Hepatocyte (in vitro differentiated cells): ENCODE data around the gene CLCN1. TPM values are rescaled to one million over a fixed set of nuclear protein-coding genes. Genes with fewer than 3 reads are reported as not detected.

Source experiments
- DNase-seq: peaks from one replicate; pipeline ENCODE4 v3.0.0-alpha.2; 2016; ENCODE audit warnings: low spot score
- H2AFZ ChIP-seq: fragments of 200-600 bp; sonication (generic); 2 replicates; pipeline ENCODE4 v1.6.0; 2016; ENCODE audit warnings: antibody characterized with exemption, mild to moderate bottlenecking
- H3K27ac ChIP-seq: fragments of 200-600 bp; sonication (generic); 2 replicates; pipeline ENCODE4 v1.5.1; 2016; ENCODE audit warnings: mild to moderate bottlenecking
- H3K27me3 ChIP-seq: fragments of 200-600 bp; sonication (generic); 2 replicates; pipeline ENCODE4 v1.6.1; 2016
- H3K36me3 ChIP-seq: fragments of 200-600 bp; sonication (generic); replicated peaks from 2 replicates; pipeline ENCODE4 v1.5.1; 2016; ENCODE audit warnings: low read depth; ENCODE audit not compliant: insufficient read depth
- H3K4me1 ChIP-seq: fragments of 200-600 bp; sonication (generic); 2 replicates; pipeline ENCODE4 v1.5.1; 2016; ENCODE audit warnings: mild to moderate bottlenecking, moderate library complexity; ENCODE audit not compliant: insufficient read depth
- H3K4me2 ChIP-seq: fragments of 200-600 bp; sonication (generic); 2 replicates; pipeline ENCODE4 v1.6.0; 2016
- H3K4me3 ChIP-seq: fragments of 200-600 bp; sonication (generic); 2 replicates; pipeline ENCODE4 v1.5.1; 2016; ENCODE audit warnings: mild to moderate bottlenecking
- H3K79me2 ChIP-seq: fragments of 200-600 bp; sonication (generic); 2 replicates; pipeline ENCODE4 v1.6.0; 2017; ENCODE audit warnings: mild to moderate bottlenecking
- H3K9me2 ChIP-seq: fragments of 200-600 bp; sonication (generic); replicated peaks from 2 replicates; pipeline ENCODE4 v1.6.0; 2017; ENCODE audit warnings: mild to moderate bottlenecking; ENCODE audit not compliant: insufficient read depth
- H3K9me3 ChIP-seq: fragments of 200-600 bp; sonication (generic); 2 replicates; pipeline ENCODE4 v1.5.1; 2016; ENCODE audit warnings: low read depth, mild to moderate bottlenecking
- H4K20me1 ChIP-seq: fragments of 200-600 bp; sonication (generic); 2 replicates; pipeline ENCODE4 v1.6.0; 2016; ENCODE audit warnings: mild to moderate bottlenecking; ENCODE audit not compliant: insufficient read depth, poor library complexity, severe bottlenecking
- EZH2 ChIP-seq: fragments of 200-600 bp; sonication (generic); IDR thresholded peaks from 2 replicates; pipeline ENCODE4 v1.6.1; 2016; ENCODE audit warnings: antibody characterized with exemption, mild to moderate bottlenecking, borderline replicate concordance
- EZH2phosphoT487 ChIP-seq: fragments of 200-600 bp; sonication (generic); IDR thresholded peaks from one replicate; pipeline ENCODE4 v1.6.1; 2018; ENCODE audit warnings: antibody characterized with exemption, mild to moderate bottlenecking, low read depth, moderate library complexity; ENCODE audit not compliant: unreplicated experiment, severe bottlenecking
- WGBS: methylation state at CpG from one replicate; pipeline ENCODE4 v1.1.6; 2016; ENCODE audit warnings: low lambda C conversion rate; ENCODE audit errors: missing lambda C conversion rate; 5-methylcytosine and 5-hydroxymethylcytosine counted together
- polyA plus RNA-seq: library from polyadenylated mRNA; unstranded; fragments of >200 nt; fragmentation: Nextera tagmentation; extraction: Ambion mirVana; gene quantifications from 2 replicates; pipeline ENCODE4 v1.2.1, GENCODE V29; 2016
- total RNA-seq: library from RNA; depleted of rRNA; stranded (reverse); fragments of >200 nt; gene quantifications from 2 replicates; pipeline ENCODE4 v1.2.3, GENCODE V29; 2014
- TF ChIP-seq, protein P1 (sequence below): fragments of 200-600 bp; sonication (generic); IDR thresholded peaks from 2 replicates; pipeline ENCODE4 v1.5.1; 2016; ENCODE audit warnings: antibody characterized with exemption, mild to moderate bottlenecking; ENCODE audit not compliant: poor library complexity

CLCN1 gene
- total and polyA plus RNA-seq, 2 experiments from 2014 or later: 0.07 TPM; not detected in 1

DNA sequence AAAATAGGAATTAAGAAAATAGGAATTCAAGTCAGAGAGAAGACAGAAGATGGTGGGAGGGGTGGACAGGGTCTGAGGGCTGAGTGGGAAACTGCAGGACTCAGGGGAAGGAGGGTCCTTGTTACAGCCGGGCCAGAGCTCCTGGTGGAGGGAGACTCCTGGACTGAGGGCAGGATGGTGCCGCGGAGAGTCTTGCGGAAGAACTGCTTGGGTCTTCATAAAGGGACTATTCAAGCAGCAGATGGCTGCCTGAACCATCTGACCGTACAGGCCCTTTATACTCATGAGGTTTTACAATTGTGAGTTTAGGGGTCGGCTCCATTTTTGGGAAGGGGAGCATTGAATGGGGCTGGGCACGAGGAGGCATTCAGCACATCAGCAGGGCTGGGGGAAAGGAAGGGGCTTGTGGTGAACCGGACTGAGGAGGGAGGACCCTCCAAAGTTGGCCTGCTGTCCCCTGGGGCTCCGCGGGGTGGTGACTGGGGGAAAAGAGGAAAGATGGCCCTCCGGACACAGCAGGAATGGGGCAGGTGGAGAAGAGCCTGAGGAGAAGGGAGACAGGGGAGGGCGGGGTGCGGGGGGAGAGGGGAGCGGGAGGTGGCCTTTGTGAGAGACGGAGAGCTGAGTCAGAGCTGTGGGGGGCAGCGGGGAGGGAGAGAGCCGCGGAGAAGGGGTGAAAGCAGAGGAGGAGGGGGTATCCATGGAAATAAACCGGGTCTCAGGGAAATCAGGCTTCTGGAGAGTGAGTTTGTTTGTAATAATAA lies 45.1 kb downstream of the CLCN1 start:
- no peaks in the 10 kb centered on the region for H4K20me1 ChIP-seq
- no peaks in the 10 kb centered on the region for H3K36me3 ChIP-seq
- H3K79me2 ChIP-seq: no peaks in the 10 kb centered on the region
- no peak overlapping the region for H3K4me3 ChIP-seq
- H3K27me3 ChIP-seq: peaks cover 62% of the 10 kb centered on the region
- H3K4me2 ChIP-seq: peak overlapping the region; percentile 98
- DNase-seq: no peak
- no peak overlapping the region for H2AFZ ChIP-seq
- H3K4me1 ChIP-seq: peaks cover 5% of the 10 kb centered on the region
- WGBS: 37% methylated on average over 11 of the region's 19 CpGs
- H3K9me3 ChIP-seq: no peaks in the 10 kb centered on the region
- TF ChIP-seq, protein P1, sequence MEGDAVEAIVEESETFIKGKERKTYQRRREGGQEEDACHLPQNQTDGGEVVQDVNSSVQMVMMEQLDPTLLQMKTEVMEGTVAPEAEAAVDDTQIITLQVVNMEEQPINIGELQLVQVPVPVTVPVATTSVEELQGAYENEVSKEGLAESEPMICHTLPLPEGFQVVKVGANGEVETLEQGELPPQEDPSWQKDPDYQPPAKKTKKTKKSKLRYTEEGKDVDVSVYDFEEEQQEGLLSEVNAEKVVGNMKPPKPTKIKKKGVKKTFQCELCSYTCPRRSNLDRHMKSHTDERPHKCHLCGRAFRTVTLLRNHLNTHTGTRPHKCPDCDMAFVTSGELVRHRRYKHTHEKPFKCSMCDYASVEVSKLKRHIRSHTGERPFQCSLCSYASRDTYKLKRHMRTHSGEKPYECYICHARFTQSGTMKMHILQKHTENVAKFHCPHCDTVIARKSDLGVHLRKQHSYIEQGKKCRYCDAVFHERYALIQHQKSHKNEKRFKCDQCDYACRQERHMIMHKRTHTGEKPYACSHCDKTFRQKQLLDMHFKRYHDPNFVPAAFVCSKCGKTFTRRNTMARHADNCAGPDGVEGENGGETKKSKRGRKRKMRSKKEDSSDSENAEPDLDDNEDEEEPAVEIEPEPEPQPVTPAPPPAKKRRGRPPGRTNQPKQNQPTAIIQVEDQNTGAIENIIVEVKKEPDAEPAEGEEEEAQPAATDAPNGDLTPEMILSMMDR: no peak
- TF ChIP-seq EZH2phosphoT487 (no peak), EZH2 (no peak)
- H3K9me2 ChIP-seq: no peaks in the 10 kb centered on the region
- no peak overlapping the region for H3K27ac ChIP-seq

DNA sequence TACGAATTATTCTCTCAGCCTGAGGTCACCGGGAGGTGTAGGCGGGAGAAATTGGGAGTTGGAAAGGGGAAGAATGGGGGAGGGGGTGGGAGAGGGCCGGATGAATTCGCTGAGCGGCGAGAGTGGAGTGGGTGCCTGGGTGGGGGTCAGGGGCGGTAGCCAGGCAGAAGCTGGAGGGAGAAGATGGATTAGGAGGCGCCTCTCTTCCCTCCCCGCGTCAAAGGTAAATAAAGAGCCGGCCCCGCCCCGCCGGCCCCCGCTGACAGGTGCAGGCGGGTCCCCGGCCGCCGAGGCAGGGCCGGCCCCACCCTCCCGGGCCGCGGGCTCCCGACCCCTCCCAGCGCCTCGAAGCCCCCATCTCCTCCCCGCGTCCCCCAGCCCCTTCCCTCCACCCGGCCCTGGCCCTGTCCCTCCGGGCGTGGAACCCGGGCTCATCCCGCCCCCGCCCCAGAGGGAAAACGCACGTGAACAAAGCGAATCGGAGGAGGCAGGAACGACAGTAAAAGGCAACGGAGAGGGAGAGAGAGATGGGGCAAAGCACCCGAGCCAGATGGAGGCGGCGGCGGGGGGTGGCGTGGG lies 45.7 kb downstream of the CLCN1 start:
- 1% methylated on average over 12 of the region's 46 CpGs for WGBS
- H3K36me3 ChIP-seq: no peaks in the 10 kb centered on the region
- H2AFZ ChIP-seq: peak overlapping the region; percentile 53
- no peaks in the 10 kb centered on the region for H3K9me3 ChIP-seq
- H3K79me2 ChIP-seq: no peaks in the 10 kb centered on the region
- H3K4me3 ChIP-seq: peak overlapping the region; percentile 39
- peaks cover 5% of the 10 kb centered on the region for H3K4me1 ChIP-seq
- TF ChIP-seq EZH2phosphoT487 (no peak), EZH2 (peak; percentile 57)
- TF ChIP-seq, protein P1: no peak
- H3K9me2 ChIP-seq: no peaks in the 10 kb centered on the region
- H3K4me2 ChIP-seq: peak overlapping the region; percentile 98
- no peaks in the 10 kb centered on the region for H4K20me1 ChIP-seq
- no peak overlapping the region for H3K27ac ChIP-seq
- DNase-seq: no peak
- peaks cover 62% of the 10 kb centered on the region for H3K27me3 ChIP-seq

DNA sequence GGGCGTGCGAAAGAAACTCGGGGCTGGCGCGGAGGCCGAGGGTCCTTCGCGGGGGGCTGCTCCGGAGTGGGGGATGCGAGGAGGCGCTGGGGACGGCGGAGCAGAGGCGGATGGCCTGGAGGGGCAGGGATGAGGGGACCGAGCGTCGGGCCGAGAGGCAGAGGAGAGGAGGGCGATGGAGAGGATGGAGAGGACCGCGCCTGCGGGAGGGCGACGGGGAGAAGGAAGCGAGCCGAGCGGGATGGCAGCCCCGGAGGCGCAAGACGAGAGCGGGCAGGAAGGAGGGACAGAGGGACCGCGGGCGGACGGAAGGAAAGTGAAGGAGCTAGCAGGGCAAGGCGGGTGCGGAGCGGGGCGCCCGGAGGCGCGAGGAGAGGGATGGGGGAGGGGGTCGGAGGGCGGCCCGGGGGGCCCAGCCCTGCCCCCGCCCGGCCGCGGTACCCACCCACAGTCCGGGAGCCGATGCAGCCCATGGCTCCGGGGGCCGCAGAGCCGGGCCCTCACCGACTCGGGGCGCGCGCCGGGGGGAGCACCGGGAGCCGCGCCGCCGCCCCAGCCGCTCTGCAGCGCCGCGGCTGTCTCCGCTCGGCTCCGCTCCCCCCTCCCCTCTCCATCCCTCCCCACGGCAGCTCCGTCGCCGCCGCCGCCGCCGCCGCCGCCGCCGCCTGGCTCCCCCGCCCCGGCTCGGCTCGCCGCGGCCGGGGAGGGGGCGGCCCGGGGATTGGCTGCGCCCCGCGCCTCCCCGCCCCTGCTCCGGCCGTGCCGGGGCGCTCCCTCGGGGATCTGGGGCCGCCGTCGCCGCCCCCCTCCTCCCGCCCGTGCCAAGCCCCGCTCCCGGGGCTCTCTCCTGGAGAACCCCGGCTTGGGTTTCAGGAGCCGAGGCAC lies 46.5 kb downstream of the CLCN1 start, which contains the start of gene FAM131B:
Gene FAM131B, minus strand, starts transcription at position 583 of the 885 bp plus-strand sequence. Its CDS starts 110 bp downstream, at position 473.
- WGBS: 0% methylated on average over 3 of the region's 112 CpGs
- H3K79me2 ChIP-seq: no peaks in the 10 kb centered on the region
- no peaks in the 10 kb centered on the region for H3K9me3 ChIP-seq
- no peaks in the 10 kb centered on the region for H4K20me1 ChIP-seq
- H3K4me2 ChIP-seq: peak within 1 kb of the TSS; percentile 98
- no peaks in the 10 kb centered on the region for H3K9me2 ChIP-seq
- H3K4me1 ChIP-seq: peaks cover 5% of the 10 kb centered on the region
- peaks cover 62% of the 10 kb centered on the region for H3K27me3 ChIP-seq
- H3K36me3 ChIP-seq: no peaks in the 10 kb centered on the region
- peak within 1 kb of the TSS; percentile 39 for H3K4me3 ChIP-seq
- no peak for DNase-seq
- no peak within 1 kb of the TSS for H3K27ac ChIP-seq
- peak within 1 kb of the TSS; percentile 53 for H2AFZ ChIP-seq
- TF ChIP-seq EZH2 (no peak), EZH2phosphoT487 (no peak)
- TF ChIP-seq, protein P1: no peak
